ENCODE data around the gene RBP4. TPM values are rescaled to one million over a fixed set of nuclear protein-coding genes. Genes with fewer than 3 reads are reported as not detected.
"Not testable (repeated sequence)": the region's sequence is repeated elsewhere in the genome, so short reads cannot be mapped to it uniquely, and the experiment has no call there.

The RBP4 gene
- total RNA-seq, 1 donor from 2014 or later: 58.0 TPM

- no peaks in the 10 kb centered on the region for H3K4me1 ChIP-seq
- no peak overlapping the region for H3K4me3 ChIP-seq
- no peak for DNase-seq (ENCODE audit: low spot score in 2 of 2)
- TF ChIP-seq CTCF (IDR thresholded peaks at IDR 0.05): no peak
- no peak overlapping the region for H3K27ac ChIP-seq
- intact Hi-C loops (cut with DNase I): loop anchor here (10.0 kb wide), 1 partner anchor 267 kb away; no protein-coding TSS in a partner anchor
- no peaks in the 10 kb centered on the region for H3K27me3 ChIP-seq
- no peaks in the 10 kb centered on the region for H3K9me3 ChIP-seq
- no peaks in the 10 kb centered on the region for H3K36me3 ChIP-seq
Observed at GRCh38 chr10:93547522-93547921, 53.5 kb downstream of the RBP4 start.

GRCh38 chr10:93546995-93547394, 54.0 kb downstream of the RBP4 start:
- not testable (repeated sequence) for H3K4me3 ChIP-seq; H3K9me3 ChIP-seq; H3K27me3 ChIP-seq; H3K36me3 ChIP-seq; DNase-seq (ENCODE audit: low spot score in 2 of 2); H3K27ac ChIP-seq; H3K4me1 ChIP-seq
- intact Hi-C loops (cut with DNase I): loop anchor here (10.0 kb wide), 1 partner anchor 268 kb away; no protein-coding TSS in a partner anchor

- no peaks in the 10 kb centered on the region for H3K9me3 ChIP-seq
- no peaks in the 10 kb centered on the region for H3K27me3 ChIP-seq
- no peak for TF ChIP-seq CTCF (IDR thresholded peaks at IDR 0.05)
- intact Hi-C loops (cut with DNase I): loop anchor here (10.0 kb wide), 1 partner anchor 272 kb away; no protein-coding TSS in a partner anchor
- H3K4me3 ChIP-seq: peak overlapping the region in 1 of 2 donors; percentile 30
- H3K4me1 ChIP-seq: no peaks in the 10 kb centered on the region
- no peak overlapping the region for H3K27ac ChIP-seq
- H3K36me3 ChIP-seq: no peaks in the 10 kb centered on the region
- DNase-seq (ENCODE audit: low spot score in 2 of 2): no peak
Observed at GRCh38 chr10:93542358-93542791, 58.7 kb downstream of the RBP4 start.

Other genes starting within 250 kb of the RBP4 start
- gene MYOF, start 118.9 kb downstream of the RBP4 start, total RNA-seq: 68.2 TPM
- gene CEP55, start 104.6 kb downstream of the RBP4 start, total RNA-seq: not detected
- gene FFAR4, start 34.6 kb downstream of the RBP4 start, total RNA-seq: not detected
- not detected for gene PDE6C, start 11.3 kb upstream of the RBP4 start, total RNA-seq
- gene FRA10AC1, start 101.4 kb upstream of the RBP4 start, total RNA-seq: 1.7 TPM
- gene LGI1, start 156.7 kb upstream of the RBP4 start, total RNA-seq: not detected

Measured in ascending aorta (tissue), 2 donors.